Skeletal muscle satellite cell (primary cell): ENCODE measurements around the gene OPCML.

ENCODE experiments used
- H3K27me3 ChIP-seq: 2 replicates; pipeline ENCODE4 v1.7.0; 2013; ENCODE audit warnings: low read length; ENCODE audit not compliant: control insufficient read depth, insufficient read depth
- H3K36me3 ChIP-seq: 2 replicates; pipeline ENCODE4 v1.7.0; 2013; ENCODE audit warnings: mild to moderate bottlenecking, control low read depth, low read length; ENCODE audit not compliant: insufficient read depth
- H3K4me1 ChIP-seq: 2 replicates; pipeline ENCODE4 v1.7.0; 2013; ENCODE audit warnings: low read length; ENCODE audit not compliant: control insufficient read depth, insufficient read depth
- H3K4me2 ChIP-seq: 2 replicates; pipeline ENCODE4 v1.7.0; 2013; ENCODE audit warnings: mild to moderate bottlenecking, low read length
- H3K4me3 ChIP-seq: 2 replicates; pipeline ENCODE4 v1.7.0; 2013; ENCODE audit warnings: low read length
- H3K9ac ChIP-seq: 2 replicates; pipeline ENCODE4 v1.7.0; 2013; ENCODE audit warnings: mild to moderate bottlenecking, low read depth, low read length, moderate library complexity
- H3K9me3 ChIP-seq: replicated peaks from 2 replicates; pipeline ENCODE4 v1.7.0; 2013; ENCODE audit warnings: mild to moderate bottlenecking, control low read depth, low read length

Gene OPCML

GRCh38 chr11:132817387-132817786 is 714.9 kb downstream of the OPCML start:
- Histone ChIP-seq H3K4me1 (no peaks in the 10 kb centered on the region), H3K9ac (no peak overlapping the region), H3K27me3 (peaks cover 9% of the 10 kb centered on the region), H3K36me3 (no peaks in the 10 kb centered on the region), H3K9me3 (no peaks in the 10 kb centered on the region), H3K4me2 (no peak overlapping the region), H3K4me3 (no peak overlapping the region)

- H3K27me3 ChIP-seq, result peaks cover 13% of the 10 kb centered on the region
- no peak overlapping the region for H3K4me3 ChIP-seq
- H3K9ac ChIP-seq, result no peak overlapping the region
- no peak overlapping the region for H3K4me2 ChIP-seq
- no peaks in the 10 kb centered on the region for H3K9me3 ChIP-seq
- no peaks in the 10 kb centered on the region for H3K4me1 ChIP-seq
- H3K36me3 ChIP-seq, result no peaks in the 10 kb centered on the region
Measured at GRCh38 chr11:132814410-132814809, 717.9 kb downstream of the OPCML start.

GRCh38 chr11:132811649-132812048 is 720.7 kb downstream of the OPCML start:
- Histone ChIP-seq H3K4me2 (no peak overlapping the region), H3K36me3 (no peaks in the 10 kb centered on the region), H3K4me3 (no peak overlapping the region), H3K9me3 (no peaks in the 10 kb centered on the region), H3K9ac (no peak overlapping the region), H3K4me1 (no peaks in the 10 kb centered on the region), H3K27me3 (peaks cover 13% of the 10 kb centered on the region)

GRCh38 chr11:132809070-132809469 is 723.2 kb downstream of the OPCML start:
- Histone ChIP-seq H3K4me2 (no peak overlapping the region), H3K4me3 (no peak overlapping the region)

GRCh38 chr11:132804258-132804657 is 728.0 kb downstream of the OPCML start:
- Histone ChIP-seq H3K9me3 (no peaks in the 10 kb centered on the region), H3K36me3 (no peaks in the 10 kb centered on the region), H3K9ac (no peak overlapping the region), H3K4me1 (no peaks in the 10 kb centered on the region), H3K4me2 (no peak overlapping the region), H3K27me3 (no peaks in the 10 kb centered on the region), H3K4me3 (no peak overlapping the region)

More at GRCh38 chr11:132809070-132809469, 723.2 kb downstream of the OPCML start:
- H3K9me3 ChIP-seq, result no peaks in the 10 kb centered on the region
- H3K27me3 ChIP-seq, result peaks cover 6% of the 10 kb centered on the region
- no peaks in the 10 kb centered on the region for H3K4me1 ChIP-seq
- H3K36me3 ChIP-seq, result no peaks in the 10 kb centered on the region
- no peak overlapping the region for H3K9ac ChIP-seq

- Histone ChIP-seq H3K4me2 (no peak overlapping the region), H3K4me3 (no peak overlapping the region), H3K4me1 (no peaks in the 10 kb centered on the region), H3K9ac (no peak overlapping the region), H3K27me3 (no peaks in the 10 kb centered on the region), H3K9me3 (no peaks in the 10 kb centered on the region), H3K36me3 (no peaks in the 10 kb centered on the region)
Measured at GRCh38 chr11:132803436-132803835, 728.9 kb downstream of the OPCML start.

- Histone ChIP-seq H3K9ac (no peak overlapping the region), H3K36me3 (no peaks in the 10 kb centered on the region), H3K27me3 (no peaks in the 10 kb centered on the region), H3K4me3 (no peak overlapping the region), H3K4me1 (no peaks in the 10 kb centered on the region), H3K9me3 (no peaks in the 10 kb centered on the region), H3K4me2 (no peak overlapping the region)
Measured at GRCh38 chr11:132802947-132803346, 729.4 kb downstream of the OPCML start.

- H3K4me1 ChIP-seq, result no peaks in the 10 kb centered on the region
- H3K4me3 ChIP-seq, result no peak overlapping the region
Measured at GRCh38 chr11:132793831-132794230, 738.5 kb downstream of the OPCML start.

GRCh38 chr11:132792341-132793140 is 739.8 kb downstream of the OPCML start:
- no peaks in the 10 kb centered on the region for H3K4me1 ChIP-seq
- H3K4me2 ChIP-seq, result no peak overlapping the region
- H3K4me3 ChIP-seq, result no peak overlapping the region
- no peaks in the 10 kb centered on the region for H3K36me3 ChIP-seq
- peaks cover 4% of the 10 kb centered on the region for H3K27me3 ChIP-seq
- no peak overlapping the region for H3K9ac ChIP-seq
- no peaks in the 10 kb centered on the region for H3K9me3 ChIP-seq

More at GRCh38 chr11:132793831-132794230, 738.5 kb downstream of the OPCML start:
- Histone ChIP-seq H3K9me3 (no peaks in the 10 kb centered on the region), H3K4me2 (no peak overlapping the region), H3K27me3 (peaks cover 4% of the 10 kb centered on the region), H3K36me3 (no peaks in the 10 kb centered on the region), H3K9ac (no peak overlapping the region)

- H3K4me1 ChIP-seq, result no peaks in the 10 kb centered on the region
- H3K9me3 ChIP-seq, result no peaks in the 10 kb centered on the region
- H3K9ac ChIP-seq, result no peak overlapping the region
- no peak overlapping the region for H3K4me2 ChIP-seq
- H3K4me3 ChIP-seq, result no peak overlapping the region
- no peaks in the 10 kb centered on the region for H3K36me3 ChIP-seq
- H3K27me3 ChIP-seq, result peaks cover 4% of the 10 kb centered on the region
Measured at GRCh38 chr11:132790971-132791370, 741.3 kb downstream of the OPCML start.

- Histone ChIP-seq H3K4me1 (no peaks in the 10 kb centered on the region), H3K36me3 (no peaks in the 10 kb centered on the region)
Measured at GRCh38 chr11:132790466-132790865, 741.8 kb downstream of the OPCML start.

GRCh38 chr11:132788816-132789325 is 743.4 kb downstream of the OPCML start:
- H3K36me3 ChIP-seq, result no peaks in the 10 kb centered on the region
- H3K4me3 ChIP-seq, result no peak overlapping the region
- no peaks in the 10 kb centered on the region for H3K9me3 ChIP-seq
- H3K9ac ChIP-seq, result no peak overlapping the region
- H3K27me3 ChIP-seq, result peaks cover 4% of the 10 kb centered on the region
- H3K4me1 ChIP-seq, result no peaks in the 10 kb centered on the region
- no peak overlapping the region for H3K4me2 ChIP-seq

More at GRCh38 chr11:132790466-132790865, 741.8 kb downstream of the OPCML start:
- H3K4me2 ChIP-seq, result no peak overlapping the region
- no peaks in the 10 kb centered on the region for H3K9me3 ChIP-seq
- no peak overlapping the region for H3K4me3 ChIP-seq
- no peak overlapping the region for H3K9ac ChIP-seq
- H3K27me3 ChIP-seq, result peaks cover 4% of the 10 kb centered on the region
